GM19240 (cell line): Measurements from ENCODE around the gene AP1M1.

Source experiments
- DNase-seq: peaks from one replicate; pipeline ENCODE4 v3.0.0; 2011; ENCODE audit warnings: low spot score; ENCODE audit not compliant: insufficient read length

The AP1M1 gene

GRCh38 chr19:16295057-16295456 is 97.3 kb downstream of the AP1M1 start:
- DNase-seq, result no peak
